Right ventricle myocardium inferior (tissue), 1 donor: ENCODE data around the gene METTL8. TPM values are rescaled to one million over a fixed set of nuclear protein-coding genes. Genes with fewer than 3 reads are reported as not detected.
A peak's percentile ranks its signal among the peaks of the same experiment; 100 is the strongest.
"Not testable (repeated sequence)": the region's sequence is repeated elsewhere in the genome, so short reads cannot be mapped to it uniquely, and the experiment has no call there.

Source experiments
- ATAC-seq: fragments of 200-7000 bp; cut with Tn5 transposase; one replicate; pipeline ENCODE4 v1.9.1; 2020; ENCODE audit warnings: mild to moderate bottlenecking, moderate library complexity
- DNase-seq: peaks from one replicate; pipeline ENCODE4 v3.0.0; 2021; ENCODE audit errors: missing footprints
- intact Hi-C: fragments of 100-400 bp; cut with DNase I; formaldehyde crosslinking; loops from one replicate; pipeline ENCODE4 v1.11.0; 2022
- total RNA-seq: library from RNA; stranded (reverse); fragmentation: NEBNext Ultra II Directional; extraction: Animal tissue kit (Norgen Biotek cat#: 25700); gene quantifications from one replicate; pipeline ENCODE4 v1.2.1, GENCODE V29; 2021
- donor health status: DM: no; HTN: yes; CAD: no; lungs with severe emphysema.

Gene METTL8
- total RNA-seq, 1 donor from 2014 or later, result 12.0 TPM

DNA sequence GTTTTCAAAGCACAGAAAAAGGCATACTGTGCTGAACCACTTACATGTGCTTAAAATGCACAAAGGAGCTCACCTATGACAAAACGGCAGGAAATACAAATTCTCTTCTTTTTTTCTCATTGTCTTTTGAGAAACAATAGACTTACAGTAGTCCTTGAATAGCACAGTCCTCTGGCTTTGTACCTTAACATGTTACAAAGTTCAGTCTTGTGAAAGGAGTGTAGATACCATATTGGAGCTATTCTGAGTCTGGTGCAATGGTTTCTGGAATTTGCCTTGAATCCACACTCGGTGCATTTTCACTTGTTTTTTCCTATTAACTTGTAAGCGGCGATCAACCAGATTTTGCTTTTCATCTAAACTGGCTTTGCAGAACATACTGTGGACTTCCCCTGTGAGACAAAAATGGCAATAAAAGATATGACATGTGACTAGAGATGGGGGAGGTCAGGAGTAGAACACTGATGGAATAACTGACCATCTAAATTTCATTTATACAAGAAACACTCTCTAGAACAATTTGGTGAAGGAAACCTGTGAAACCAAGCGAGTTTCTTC, 109.7 kb downstream of the METTL8 start:
- intact Hi-C loops, result no loop called here
- DNase-seq, result no peak
- ATAC-seq, result no peak

- no peak for ATAC-seq
- intact Hi-C loops, result no loop called here
- no peak for DNase-seq
Observed at GRCh38 chr2:171322928-171323327, 110.9 kb downstream of the METTL8 start.

DNA sequence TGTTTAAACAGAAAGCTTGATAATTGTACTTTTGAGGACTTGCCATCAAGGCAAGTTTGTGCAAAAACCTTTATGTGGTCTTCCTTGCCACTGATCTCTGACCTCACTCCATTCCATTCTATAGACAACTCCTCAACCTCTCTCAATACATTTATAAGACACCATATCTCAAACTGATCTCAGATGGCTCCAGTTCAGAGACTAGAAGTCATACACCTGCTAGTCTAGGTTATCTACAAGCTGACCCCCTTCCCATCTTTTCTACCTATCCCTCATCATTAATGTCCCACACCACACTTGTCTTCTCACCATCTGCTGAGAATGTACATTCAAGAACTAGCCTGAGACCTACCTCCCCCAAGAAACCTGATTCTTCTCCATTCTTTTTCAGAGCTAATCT, 113.1 kb downstream of the METTL8 start:
- ATAC-seq (no peak), DNase-seq (no peak)
- intact Hi-C loops, result no loop called here

GRCh38 chr2:171320208-171320621, 113.6 kb downstream of the METTL8 start:
- no peak for ATAC-seq
- intact Hi-C loops, result no loop called here
- DNase-seq, result no peak

DNA sequence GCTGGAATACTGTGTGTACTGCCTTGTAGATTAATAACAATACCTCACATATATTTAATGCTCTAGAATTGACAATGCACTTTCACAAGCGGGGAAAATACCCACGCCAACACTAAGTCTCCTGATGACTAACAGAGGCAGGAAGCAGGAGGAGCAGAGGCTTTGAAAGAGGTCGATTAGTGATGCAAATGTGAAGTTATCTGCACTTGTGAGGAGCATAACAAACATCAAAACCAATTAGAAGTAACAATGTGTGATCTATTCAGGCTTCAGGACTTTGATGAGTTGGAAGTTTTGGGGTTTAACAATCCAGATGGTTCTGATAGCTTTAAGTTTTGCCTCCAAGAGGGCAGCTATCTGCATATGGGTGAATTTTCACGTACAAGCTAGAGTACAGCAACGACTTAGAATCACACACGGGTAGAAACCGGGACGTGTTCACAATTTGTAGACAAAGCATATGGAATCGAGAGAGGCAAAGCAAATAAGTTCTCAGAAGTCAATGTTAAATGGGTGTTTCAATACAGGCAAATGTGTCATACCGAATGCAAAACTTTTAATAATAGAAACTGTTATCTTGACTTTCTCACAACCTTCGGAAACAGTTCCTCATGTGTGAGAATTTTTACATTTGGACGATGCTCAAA, 114.5 kb downstream of the METTL8 start:
- DNase-seq (no peak), ATAC-seq (no peak)
- intact Hi-C loops, result no loop called here

- ATAC-seq, result peak; percentile 57
- intact Hi-C loops, result no loop called here
- DNase-seq, result no peak
Observed at GRCh38 chr2:171318463-171318934, 115.3 kb downstream of the METTL8 start.

GRCh38 chr2:171317492-171318125, 116.2 kb downstream of the METTL8 start:
- ATAC-seq (no peak), DNase-seq (no peak)
- intact Hi-C loops, result no loop called here

GRCh38 chr2:171316755-171317337, 116.9 kb downstream of the METTL8 start:
- ATAC-seq (no peak), DNase-seq (no peak)
- intact Hi-C loops, result no loop called here

GRCh38 chr2:171316220-171316619, 117.6 kb downstream of the METTL8 start:
- intact Hi-C loops, result no loop called here
- DNase-seq (no peak), ATAC-seq (no peak)

DNA sequence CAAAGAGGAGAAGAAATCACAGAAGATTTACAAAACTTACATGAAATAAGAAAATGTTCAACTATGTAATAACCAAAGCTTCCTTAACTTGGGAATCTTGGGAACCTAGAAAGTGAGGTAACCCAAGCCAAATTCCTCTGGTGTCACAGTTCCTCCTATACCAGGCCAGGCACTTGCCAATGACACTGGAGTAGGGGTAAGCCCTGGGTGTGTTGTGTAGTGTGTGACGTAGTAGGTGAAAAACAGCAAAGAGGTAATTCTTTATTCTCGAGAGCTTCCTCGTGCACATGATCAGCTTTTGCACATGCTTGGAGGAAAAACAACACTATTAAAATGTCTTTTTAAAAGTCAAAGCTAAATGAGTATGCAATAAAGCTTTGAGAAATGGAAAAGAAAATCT, 118.0 kb downstream of the METTL8 start:
- no peak for ATAC-seq
- DNase-seq, result no peak
- intact Hi-C loops, result no loop called here

DNA sequence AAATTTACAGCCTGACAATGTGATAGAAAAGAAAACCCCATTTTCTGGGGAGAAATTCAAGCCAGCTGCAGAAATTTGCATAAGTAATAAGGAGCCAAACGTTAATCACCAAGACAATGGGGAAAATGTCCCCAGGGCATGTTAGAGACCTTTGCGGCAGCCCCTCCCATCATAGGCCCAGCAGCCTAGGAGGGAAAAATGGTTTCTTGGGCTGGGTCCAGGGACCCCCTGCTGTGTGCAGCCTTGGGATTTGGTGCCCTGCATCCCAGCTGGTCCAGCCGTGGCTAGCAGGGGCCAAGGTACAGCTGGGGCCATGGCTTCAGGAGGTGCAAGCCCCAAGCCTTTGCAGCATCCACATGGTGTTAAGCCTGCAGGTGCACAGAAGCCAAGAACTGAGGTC, 121.6 kb downstream of the METTL8 start:
- ATAC-seq, result not testable (repeated sequence)

DNA sequence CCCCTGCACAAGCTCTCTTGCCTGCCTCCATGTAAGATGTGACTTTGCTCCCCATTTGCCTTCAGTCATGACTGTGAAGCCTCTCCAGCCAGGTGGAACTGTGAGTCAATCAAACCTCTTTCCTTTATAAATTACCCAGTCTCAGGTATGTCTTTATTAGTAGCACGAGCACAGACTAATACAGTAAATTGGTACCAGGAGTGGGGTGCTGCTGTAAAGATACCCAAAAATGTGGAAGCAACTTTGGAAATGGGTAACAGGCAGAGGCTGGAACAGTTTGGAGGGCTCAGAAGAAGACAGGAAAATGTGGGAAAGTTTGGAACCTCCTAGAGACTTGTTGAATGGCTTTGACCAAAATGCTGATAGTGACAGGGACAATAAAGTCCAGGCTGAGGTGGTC, 122.2 kb downstream of the METTL8 start:
- DNase-seq, intact Hi-C loops, ATAC-seq: not testable (repeated sequence)

More for the DNA sequence above, 121.6 kb downstream of the METTL8 start:
- intact Hi-C loops, DNase-seq: not testable (repeated sequence)

- DNase-seq, result no peak
- ATAC-seq, result no peak
Observed at GRCh38 chr2:171310889-171311288, 122.9 kb downstream of the METTL8 start.

DNA sequence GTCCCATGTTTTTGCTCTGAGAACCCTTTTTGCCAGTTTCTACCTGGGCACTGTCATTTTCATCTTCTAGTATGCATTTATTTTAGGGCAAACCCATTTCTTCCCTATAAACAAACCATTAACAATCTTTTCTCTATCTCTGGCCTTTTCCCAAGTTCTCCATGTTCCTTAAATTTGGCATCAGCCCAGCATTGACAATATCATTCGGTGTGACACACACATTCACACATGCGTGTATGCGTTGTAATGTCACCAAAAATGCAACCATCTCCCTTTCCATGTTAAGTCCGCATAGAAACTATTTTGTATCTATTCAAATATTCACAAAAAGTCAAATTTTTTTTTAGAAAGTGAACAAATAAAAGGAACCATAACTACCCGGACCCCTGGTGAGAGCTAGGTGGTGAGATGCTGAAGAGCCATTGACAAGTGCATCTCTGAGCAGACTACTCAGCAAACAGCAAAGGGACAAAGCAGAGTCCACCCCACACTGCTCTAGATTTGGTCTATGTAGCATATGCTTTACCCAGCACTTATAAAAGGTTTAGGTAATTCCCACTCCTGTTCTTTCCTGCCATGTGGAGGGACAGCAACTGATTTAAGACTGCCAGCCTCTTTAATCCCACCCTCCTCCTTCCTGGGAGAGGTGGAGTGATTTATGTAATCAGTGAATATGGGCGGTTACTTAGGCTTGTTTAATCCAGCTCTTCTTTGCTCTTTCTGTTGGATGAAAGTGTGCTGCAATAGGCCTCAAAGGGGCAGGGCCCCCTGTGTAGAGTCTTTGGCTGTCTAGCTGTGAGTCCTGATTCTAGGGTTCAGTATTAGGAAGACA, 124.1 kb downstream of the METTL8 start:
- no peak for ATAC-seq
- no peak for DNase-seq
- intact Hi-C loops, result no loop called here

More at GRCh38 chr2:171310889-171311288, 122.9 kb downstream of the METTL8 start:
- intact Hi-C loops, result no loop called here

- ATAC-seq (no peak), DNase-seq (no peak)
- intact Hi-C loops, result no loop called here
Observed at GRCh38 chr2:171308280-171309054, 125.3 kb downstream of the METTL8 start.

- ATAC-seq (no peak), DNase-seq (no peak)
- intact Hi-C loops, result no loop called here
Observed at GRCh38 chr2:171307560-171307959, 126.2 kb downstream of the METTL8 start.

DNA sequence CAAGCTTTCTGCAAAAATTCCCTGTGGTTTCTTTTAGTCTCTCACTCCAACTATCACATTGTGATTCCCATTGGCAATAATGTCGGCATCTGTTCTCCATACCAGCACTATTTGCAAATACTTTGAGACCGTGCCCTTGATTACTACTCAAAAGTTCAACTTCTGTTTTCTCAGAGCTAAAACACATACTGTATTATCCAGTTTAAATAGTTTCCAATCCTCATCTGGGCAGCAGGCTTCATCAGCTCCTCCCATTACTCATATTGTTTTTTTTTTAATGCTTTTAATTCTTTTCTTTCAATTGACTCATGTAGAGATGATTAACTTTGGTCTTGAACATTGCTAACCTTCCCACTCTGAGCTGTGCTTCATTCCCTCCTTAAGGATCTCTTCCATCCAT, 135.8 kb downstream of the METTL8 start:
- intact Hi-C loops, result no loop called here
- DNase-seq (no peak), ATAC-seq (no peak)

DNA sequence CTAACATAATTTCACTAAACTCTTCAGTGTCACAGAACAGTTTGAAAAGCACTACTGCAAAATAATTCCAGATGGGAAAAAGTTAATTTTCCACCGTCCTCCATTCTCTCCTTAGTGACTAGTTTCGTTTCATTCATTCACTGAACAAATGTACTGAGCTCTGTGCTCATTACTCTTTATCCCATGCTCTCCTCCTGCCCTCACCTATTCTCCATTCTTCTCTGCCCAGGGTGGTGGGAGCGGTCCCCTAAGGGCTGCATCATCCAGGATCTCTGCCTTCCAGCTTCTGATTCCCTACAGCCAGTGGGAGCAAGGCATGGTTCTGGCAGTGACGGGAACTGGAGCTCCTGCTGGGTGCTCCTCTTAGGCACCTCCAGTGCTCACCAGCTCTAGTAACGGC, 139.2 kb downstream of the METTL8 start:
- DNase-seq (no peak), ATAC-seq (no peak)
- intact Hi-C loops, result no loop called here
